ENCODE measurements around the gene DCUN1D2. TPM values are rescaled to one million over a fixed set of nuclear protein-coding genes. Genes with fewer than 3 reads are reported as not detected.

DCUN1D2 gene
- polyA plus RNA-seq, 3 donors = 3.1 to 16.7 (median 6.1) TPM

DNA sequence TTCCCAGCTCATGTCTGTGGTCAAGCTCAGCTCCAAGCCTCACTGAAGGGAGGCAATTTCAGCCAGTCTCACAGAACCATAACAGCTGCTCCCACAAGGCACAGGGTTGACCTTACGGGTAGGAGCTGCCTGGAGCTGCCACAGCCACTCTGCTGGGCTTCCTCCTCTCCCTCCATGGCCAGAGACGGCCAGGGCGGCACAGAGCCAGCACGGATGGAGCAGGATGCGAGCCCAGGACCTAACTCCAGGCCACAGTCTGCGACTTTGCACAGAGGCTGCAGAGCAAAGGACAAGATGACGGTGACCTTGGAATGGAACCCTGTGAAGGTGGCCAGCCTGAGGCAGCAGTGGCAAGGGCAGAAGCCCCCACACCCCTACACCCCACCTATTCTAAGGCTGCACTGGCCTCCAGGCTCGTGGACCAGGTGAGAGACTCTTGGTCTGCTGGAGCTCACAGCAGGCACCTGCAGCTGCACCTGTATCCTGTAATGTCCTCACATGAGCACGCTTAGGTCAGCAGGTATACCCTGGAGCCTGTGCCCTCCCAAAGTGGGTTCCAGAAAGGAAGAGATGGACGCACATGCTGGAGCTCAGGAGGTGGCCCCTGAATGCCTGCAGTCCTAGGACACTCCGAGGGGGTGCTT, 66.9 kb downstream of the DCUN1D2 start:
- intact Hi-C loops (cut with micrococcal nuclease) = no loop called here
- WGBS (ENCODE audit: insufficient coverage) = 94% methylated on average over 10 of the region's 11 CpGs
- Histone ChIP-seq H2AFZ (ENCODE audit: insufficient read depth, low read depth, low read length, poor library complexity, severe bottlenecking) (no peak overlapping the region), H3K27me3 (ENCODE audit: control insufficient read depth in 2 of 2, insufficient read depth in 2 of 2, low read length in 2 of 2) (no peaks in the 10 kb centered on the region), H3K4me3 (replicated peaks in 1 of 3; ENCODE audit: low read depth in 2 of 3, low read length in 3 of 3) (no peak overlapping the region), H3K27ac (ENCODE audit: low read depth in 1 of 2, low read length in 2 of 2) (no peak overlapping the region), H3K79me2 (ENCODE audit: insufficient read depth, low read length) (no peaks in the 10 kb centered on the region), H4K20me1 (ENCODE audit: insufficient read depth, low read length) (no peaks in the 10 kb centered on the region), H3K9me3 (replicated peaks in 1 of 2; ENCODE audit: control insufficient read depth in 1 of 2, insufficient read depth in 1 of 2, low read length in 2 of 2) (no peaks in the 10 kb centered on the region), H3K36me3 (replicated peaks in 1 of 2; ENCODE audit: control insufficient read depth in 1 of 2, insufficient read depth in 2 of 2, low read length in 2 of 2) (no peaks in the 10 kb centered on the region), H3K4me2 (replicated peaks; ENCODE audit: extremely low read depth, low read length, poor library complexity, severe bottlenecking) (no peak overlapping the region), H3K4me1 (ENCODE audit: control insufficient read depth in 1 of 2, insufficient read depth in 2 of 2, low read length in 2 of 2) (no peaks in the 10 kb centered on the region), H3K9ac (ENCODE audit: insufficient read depth, low read length, poor library complexity, severe bottlenecking) (no peak overlapping the region)
- TF ChIP-seq, protein P1, sequence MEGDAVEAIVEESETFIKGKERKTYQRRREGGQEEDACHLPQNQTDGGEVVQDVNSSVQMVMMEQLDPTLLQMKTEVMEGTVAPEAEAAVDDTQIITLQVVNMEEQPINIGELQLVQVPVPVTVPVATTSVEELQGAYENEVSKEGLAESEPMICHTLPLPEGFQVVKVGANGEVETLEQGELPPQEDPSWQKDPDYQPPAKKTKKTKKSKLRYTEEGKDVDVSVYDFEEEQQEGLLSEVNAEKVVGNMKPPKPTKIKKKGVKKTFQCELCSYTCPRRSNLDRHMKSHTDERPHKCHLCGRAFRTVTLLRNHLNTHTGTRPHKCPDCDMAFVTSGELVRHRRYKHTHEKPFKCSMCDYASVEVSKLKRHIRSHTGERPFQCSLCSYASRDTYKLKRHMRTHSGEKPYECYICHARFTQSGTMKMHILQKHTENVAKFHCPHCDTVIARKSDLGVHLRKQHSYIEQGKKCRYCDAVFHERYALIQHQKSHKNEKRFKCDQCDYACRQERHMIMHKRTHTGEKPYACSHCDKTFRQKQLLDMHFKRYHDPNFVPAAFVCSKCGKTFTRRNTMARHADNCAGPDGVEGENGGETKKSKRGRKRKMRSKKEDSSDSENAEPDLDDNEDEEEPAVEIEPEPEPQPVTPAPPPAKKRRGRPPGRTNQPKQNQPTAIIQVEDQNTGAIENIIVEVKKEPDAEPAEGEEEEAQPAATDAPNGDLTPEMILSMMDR (IDR thresholded peaks at IDR 0.05) = no peak
- H3K36me3 Mint-ChIP-seq = no peaks in the 10 kb centered on the region
- H3K9me3 Mint-ChIP-seq = peaks cover 0 to 6% (median 3%) of the 10 kb centered on the region in 7 donors
- H3K4me3 Mint-ChIP-seq = no peak overlapping the region
- no peak overlapping the region for H3K27ac Mint-ChIP-seq
- DNase-seq = no peak
- H3K4me1 Mint-ChIP-seq = no peaks in the 10 kb centered on the region
- peaks cover 0 to 2% (median 1%) of the 10 kb centered on the region in 3 donors for H3K27me3 Mint-ChIP-seq (ENCODE audit: low read depth in 3 of 3)

DNA sequence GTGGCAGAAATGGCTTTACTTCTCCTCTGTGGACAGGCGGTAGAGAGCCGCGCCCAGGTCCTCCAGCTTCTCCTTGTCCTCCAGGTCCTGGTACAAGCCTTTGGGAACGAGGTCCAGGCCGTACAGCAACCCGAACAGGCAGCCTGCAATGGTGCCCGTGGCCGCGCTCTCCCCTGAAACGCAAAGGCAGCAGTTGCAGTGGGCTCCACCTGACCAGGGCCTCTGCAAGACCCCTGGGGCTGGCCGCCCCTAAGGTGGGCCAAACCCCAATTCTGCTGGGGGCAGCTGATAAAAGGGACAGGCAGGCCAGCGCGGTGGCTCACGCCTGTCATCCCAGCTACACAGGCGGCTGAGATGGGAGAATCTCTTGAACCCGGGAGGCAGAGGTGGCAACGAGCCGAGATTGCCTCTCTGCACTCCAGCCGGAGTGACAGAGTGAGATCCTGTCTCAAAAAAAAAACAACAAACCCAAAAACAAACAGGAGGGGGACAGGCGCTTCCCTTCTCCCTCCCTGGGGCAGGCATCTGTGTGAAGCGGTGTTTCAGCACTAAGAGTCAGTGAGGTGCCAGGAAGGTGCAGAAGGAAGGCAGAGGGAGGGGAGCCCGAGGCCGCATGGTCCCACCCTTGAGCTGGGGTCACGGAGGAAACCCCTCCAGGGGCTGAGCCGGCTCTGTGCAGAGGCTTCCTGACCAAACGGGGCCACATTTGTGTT, 67.5 kb downstream of the DCUN1D2 start:
- DNase-seq = no peak
- Histone ChIP-seq H3K9me3 (replicated peaks in 1 of 2; ENCODE audit: control insufficient read depth in 1 of 2, insufficient read depth in 1 of 2, low read length in 2 of 2) (no peaks in the 10 kb centered on the region), H3K4me2 (replicated peaks; ENCODE audit: extremely low read depth, low read length, poor library complexity, severe bottlenecking) (no peak overlapping the region), H3K4me1 (ENCODE audit: control insufficient read depth in 1 of 2, insufficient read depth in 2 of 2, low read length in 2 of 2) (no peaks in the 10 kb centered on the region), H2AFZ (ENCODE audit: insufficient read depth, low read depth, low read length, poor library complexity, severe bottlenecking) (no peak overlapping the region), H3K79me2 (ENCODE audit: insufficient read depth, low read length) (no peaks in the 10 kb centered on the region), H3K36me3 (replicated peaks in 1 of 2; ENCODE audit: control insufficient read depth in 1 of 2, insufficient read depth in 2 of 2, low read length in 2 of 2) (no peaks in the 10 kb centered on the region), H3K27me3 (ENCODE audit: control insufficient read depth in 2 of 2, insufficient read depth in 2 of 2, low read length in 2 of 2) (no peaks in the 10 kb centered on the region), H3K27ac (ENCODE audit: low read depth in 1 of 2, low read length in 2 of 2) (no peak overlapping the region), H3K4me3 (replicated peaks in 1 of 3; ENCODE audit: low read depth in 2 of 3, low read length in 3 of 3) (no peak overlapping the region), H3K9ac (ENCODE audit: insufficient read depth, low read length, poor library complexity, severe bottlenecking) (no peak overlapping the region), H4K20me1 (ENCODE audit: insufficient read depth, low read length) (no peaks in the 10 kb centered on the region)
- H3K4me3 Mint-ChIP-seq = no peak overlapping the region
- no peaks in the 10 kb centered on the region for H3K36me3 Mint-ChIP-seq
- H3K27me3 Mint-ChIP-seq (ENCODE audit: low read depth in 3 of 3) = peaks cover 0 to 6% (median 1%) of the 10 kb centered on the region in 3 donors
- intact Hi-C loops (cut with micrococcal nuclease) = no loop called here
- WGBS (ENCODE audit: insufficient coverage) = 89% methylated on average over 20 of the region's 26 CpGs
- TF ChIP-seq, protein P1 (IDR thresholded peaks at IDR 0.05) = no peak
- no peaks in the 10 kb centered on the region for H3K4me1 Mint-ChIP-seq
- H3K27ac Mint-ChIP-seq = no peak overlapping the region
- peaks cover 0 to 7% (median 3%) of the 10 kb centered on the region in 7 donors for H3K9me3 Mint-ChIP-seq
